ENCODE data around the gene FAM107A.
A peak's percentile ranks its signal among the peaks of the same experiment; 100 is the strongest.

The FAM107A gene

DNA sequence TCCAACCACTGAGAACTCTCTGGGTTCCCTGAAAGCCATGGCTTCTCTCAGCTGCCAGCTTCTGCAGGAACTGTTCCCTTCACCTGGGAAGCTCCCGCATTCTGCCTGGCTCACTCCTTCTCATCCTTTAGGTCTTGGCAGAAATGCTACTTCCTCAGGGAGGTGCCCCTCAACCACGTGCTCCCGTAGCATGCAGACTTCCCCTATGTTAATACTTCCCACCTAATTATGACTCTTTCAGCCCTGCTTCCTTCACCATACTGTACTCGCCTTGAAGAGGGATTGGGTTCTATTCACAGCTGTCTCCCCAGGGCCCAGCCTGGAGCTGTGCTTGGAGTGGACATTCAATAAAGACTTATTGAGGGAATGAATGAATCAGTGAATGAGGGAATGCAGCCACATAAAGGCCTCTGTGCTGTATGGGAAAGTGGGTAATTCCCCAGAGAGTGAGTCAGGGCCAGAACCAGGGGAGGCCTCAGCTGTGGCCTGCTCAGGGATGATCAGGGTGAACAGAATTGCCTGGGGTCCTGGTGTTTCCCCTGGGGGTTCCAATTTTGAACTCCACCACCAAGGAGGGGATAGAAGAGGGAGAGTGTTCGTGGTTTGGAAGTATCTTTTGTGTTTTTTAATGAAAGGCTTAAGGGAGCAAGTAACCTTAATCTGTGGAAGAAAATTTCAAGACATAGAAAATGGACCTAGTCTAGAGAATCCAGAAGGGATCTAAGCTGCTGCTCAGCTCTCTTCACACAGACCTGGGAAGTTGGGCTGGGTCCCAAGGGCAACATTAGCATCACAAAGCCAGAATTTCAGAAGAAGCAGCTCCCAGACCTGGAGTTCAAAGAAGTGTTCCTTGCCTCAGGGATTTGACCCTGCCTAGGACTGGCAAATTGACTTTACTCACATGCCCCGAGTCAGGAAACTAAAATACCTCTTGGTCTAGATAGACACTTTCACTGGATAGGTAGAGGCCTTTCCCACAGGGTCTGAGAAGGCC is 14.6 kb upstream of the FAM107A start:
- no peak for DNase-seq

DNA sequence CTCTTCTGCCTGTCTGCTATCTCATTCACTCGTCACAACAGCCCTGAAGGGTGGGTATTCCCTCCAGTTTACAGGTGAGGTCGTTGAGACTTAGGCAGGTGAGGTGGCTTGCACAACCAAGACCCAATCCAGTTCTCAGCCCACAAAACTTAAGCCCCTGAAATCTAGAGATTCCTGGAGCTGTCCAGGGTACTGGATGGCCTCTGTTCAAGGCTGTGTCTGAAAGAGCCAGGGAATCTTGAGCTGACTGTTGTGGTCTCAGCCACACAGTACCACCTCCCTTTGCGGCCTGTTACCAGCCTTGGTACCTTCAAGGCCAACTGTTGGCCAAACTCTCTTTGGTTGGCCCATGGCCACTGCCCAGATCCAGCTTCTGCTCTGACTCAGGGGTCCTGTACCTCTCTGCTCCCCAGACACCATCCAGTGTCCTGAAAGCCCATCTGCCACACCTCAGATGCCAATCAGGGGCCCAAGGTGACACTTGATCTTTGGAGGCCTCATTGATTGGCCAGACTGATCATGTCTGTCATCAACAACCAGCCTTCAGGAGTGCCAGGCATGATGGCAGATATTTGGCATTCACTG is 10.9 kb upstream of the FAM107A start:
- DNase-seq = no peak

GRCh38 chr3:58586776-58587192 is 9.6 kb upstream of the FAM107A start:
- no peak for DNase-seq

GRCh38 chr3:58585994-58586393 is 8.8 kb upstream of the FAM107A start:
- no peak for DNase-seq

DNA sequence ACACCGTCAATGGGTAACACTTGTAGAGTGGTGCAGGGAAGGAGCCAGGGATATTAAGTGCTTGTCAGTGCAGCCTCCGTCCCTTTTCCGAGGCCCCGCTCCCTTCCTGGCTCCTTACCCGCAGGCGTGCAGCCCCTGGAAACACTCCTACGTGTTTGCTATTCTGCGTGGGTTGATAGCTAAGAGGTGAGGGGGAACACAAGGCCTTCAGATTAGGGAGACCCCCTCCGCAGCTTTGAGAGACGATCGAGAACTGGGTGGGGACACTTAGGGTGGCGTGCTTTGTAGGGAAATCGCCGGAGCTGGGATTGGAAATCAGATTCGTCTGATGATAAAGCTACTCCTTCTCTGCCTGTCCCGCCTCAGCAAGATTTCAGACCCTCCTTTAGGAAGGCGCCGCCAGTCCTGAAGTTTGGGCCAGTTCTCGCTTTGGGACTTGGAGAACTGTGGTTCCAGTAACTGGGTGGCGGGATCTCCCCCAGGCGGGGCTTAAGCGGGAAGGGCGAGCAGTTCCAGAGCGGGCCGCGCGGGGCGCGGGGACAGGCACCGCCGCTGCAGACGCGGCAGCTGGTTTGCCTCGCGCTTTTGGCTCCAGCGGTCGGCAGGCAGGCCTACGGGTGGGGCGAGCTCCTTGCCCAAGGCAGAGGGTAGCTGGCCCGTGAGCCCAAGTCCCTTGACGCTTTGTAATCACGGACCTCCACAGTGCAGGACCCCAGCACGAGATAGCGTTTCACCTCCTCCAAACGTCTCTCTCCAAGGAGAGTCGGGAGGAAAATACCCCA is 8.0 kb upstream of the FAM107A start:
- DNase-seq = peak; percentile 83

DNA sequence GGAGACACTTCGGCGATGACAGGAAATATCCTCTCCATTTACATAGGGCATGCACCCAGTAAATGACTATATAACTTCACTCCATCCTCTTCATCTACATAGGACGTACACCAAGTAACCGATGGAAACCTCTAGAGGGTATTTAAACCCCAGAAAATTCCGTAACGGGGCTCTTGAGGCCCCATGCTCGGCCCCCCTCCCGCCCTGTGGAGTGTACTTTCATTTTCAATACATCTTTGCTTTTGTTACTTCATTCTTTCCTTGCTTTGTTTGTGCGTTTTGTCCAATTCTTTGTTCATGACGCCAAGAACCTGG is 7.5 kb upstream of the FAM107A start:
- no peak for DNase-seq

DNA sequence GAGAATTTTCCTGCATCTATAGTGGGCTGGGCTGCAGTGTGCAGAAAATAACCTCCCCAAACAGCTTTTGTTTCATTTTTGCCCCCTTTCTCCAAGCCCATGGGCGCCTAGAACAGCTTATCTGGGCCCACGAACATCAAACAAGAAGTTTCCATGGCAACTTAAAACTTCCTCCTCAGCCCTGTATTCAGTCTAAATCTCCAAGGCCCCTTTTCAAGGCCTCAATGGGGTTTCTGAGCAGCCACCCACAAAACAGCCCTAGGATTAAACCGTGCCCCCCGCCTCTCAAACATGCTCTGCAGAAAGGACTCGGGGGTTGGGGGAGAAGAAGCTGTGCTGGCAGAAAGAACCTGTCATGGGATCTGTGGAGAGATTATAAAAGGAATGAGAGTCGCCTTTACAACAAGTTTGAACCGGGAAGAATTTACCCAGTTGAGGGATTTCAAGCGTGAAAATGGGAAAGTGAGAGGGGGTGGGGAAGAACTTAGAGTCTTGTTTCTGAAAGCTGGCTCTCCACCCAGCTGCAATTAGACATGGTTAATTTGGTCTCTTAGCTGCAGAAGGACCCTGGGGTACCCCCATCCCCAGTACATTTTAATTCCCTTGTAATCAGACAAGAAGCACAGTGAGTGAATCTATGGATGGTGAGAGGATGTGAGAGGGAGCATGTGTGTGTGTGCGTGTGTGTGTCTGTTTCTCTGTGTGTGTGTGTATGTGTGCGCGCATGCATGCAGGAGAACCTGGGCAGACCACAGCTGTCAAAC is 4.3 kb upstream of the FAM107A start:
- no peak for DNase-seq

DNA sequence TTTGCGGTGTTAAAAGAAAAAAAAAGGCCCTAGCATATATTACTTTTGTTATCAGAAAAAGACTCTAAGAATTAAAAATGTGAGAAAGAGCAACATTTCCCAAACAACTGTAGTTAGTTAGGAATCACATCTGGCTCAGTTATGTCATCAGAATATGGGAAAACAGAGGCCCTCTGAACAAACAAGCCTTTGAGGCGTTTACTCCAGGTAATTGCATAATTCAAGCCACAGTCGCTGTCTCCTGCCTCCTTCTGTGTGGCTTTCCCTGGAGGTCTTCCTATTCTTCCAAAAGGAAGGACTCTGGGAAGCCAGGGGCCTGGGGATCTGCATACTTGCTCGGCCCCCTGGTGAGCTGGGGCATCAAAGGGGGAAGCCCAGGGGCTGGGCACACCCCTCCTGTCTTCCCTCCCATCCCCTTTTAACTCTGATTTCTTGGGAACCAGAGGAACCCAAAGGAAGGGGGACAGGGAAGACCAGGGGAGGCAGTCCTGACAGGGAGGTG is 3.7 kb upstream of the FAM107A start:
- DNase-seq = no peak

- no peak for DNase-seq
These were observed 1.7 kb upstream of the FAM107A start for GRCh38 chr3:58578873-58579272.

- DNase-seq = no peak
These were observed 475 bp downstream of the FAM107A start for GRCh38 chr3:58576716-58577115.

DNA sequence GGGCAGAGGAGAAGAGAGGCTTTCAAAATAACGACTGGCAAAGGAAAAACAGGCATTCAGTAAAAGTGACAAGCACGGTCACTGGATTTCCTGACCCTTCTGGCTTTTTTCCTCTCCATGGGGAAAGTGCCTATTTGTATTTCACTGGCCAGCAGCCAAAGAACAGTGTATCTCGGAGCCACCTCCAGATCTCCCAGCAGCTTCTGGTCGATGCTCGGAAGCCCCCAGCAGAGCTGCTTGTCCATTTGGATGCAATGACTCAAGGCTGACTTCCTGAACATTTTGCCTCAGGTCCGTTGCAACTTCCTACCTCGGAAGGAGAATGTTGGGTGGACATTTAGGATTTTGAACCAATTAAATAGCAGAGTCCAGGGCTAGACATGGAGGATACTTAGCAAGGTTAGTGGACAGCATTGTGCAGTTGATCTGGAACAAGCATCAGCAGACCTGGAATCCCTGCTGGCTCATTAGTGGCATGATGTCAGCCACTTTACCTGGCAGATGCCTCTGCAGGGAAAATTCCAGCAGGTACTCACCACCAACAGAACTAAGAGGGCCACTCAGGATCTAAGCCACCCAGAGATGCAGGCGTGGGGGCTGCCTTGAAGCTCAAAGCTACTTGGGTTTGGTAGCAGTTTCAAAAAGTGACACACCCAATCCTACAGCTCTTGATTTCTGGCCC is 1.1 kb downstream of the FAM107A start:
- no peak for DNase-seq

- DNase-seq = no peak
These were observed 2.5 kb downstream of the FAM107A start for GRCh38 chr3:58574682-58575081.

- no peak for DNase-seq
These were observed 3.1 kb downstream of the FAM107A start for GRCh38 chr3:58574106-58574505.

- no peak for DNase-seq
These were observed 3.6 kb downstream of the FAM107A start for GRCh38 chr3:58573640-58574039.

DNA sequence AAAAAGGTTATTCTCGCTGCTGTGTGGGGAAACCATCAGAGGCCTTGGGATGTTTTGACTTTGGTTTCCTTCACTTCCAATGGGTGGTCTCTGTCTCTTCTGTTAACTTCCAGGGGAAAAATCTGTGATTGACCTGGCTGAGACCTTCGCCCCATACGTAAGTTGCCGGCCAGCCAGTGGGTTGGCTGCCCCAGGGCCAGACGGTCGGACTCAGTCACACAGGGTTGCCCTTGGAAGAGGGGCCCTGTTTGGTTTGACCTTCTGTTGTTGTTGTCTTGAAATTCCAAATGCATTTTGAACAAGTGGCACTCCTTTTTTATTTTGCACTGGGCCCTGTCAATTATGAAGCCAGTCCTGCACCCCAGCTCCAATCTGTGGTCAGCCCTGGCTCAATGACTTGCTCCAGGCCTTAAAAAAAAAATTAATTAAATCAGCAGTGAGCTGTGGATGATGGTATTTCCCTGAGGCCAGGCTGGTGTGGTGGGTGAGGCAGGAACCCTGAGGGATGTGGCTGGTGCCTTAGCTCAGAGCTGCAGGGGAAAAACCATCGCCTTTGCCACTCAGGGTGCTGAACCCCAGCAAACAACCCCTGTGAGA is 4.5 kb downstream of the FAM107A start:
- no peak for DNase-seq

GRCh38 chr3:58572013-58572633 is 5.1 kb downstream of the FAM107A start:
- DNase-seq = no peak

DNA sequence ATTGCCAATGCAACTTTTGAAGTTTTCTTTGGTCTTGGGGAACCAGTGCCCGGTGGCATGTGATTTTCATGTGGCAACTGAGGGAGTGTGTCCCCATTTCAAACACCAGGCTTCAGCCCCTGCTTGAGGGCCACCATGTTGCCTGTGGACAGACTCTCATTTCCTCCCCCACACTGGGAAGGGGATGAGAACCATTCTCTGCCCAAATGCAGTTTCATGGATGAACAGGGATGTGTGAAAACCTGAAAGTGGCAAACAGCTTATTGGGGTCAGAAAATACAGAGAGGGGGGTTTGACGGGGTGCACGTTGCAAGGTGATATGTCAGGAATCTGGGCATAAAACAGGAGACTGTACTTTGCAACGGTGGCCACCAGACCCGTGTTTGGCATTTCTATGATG is 6.3 kb downstream of the FAM107A start:
- no peak for DNase-seq

DNA sequence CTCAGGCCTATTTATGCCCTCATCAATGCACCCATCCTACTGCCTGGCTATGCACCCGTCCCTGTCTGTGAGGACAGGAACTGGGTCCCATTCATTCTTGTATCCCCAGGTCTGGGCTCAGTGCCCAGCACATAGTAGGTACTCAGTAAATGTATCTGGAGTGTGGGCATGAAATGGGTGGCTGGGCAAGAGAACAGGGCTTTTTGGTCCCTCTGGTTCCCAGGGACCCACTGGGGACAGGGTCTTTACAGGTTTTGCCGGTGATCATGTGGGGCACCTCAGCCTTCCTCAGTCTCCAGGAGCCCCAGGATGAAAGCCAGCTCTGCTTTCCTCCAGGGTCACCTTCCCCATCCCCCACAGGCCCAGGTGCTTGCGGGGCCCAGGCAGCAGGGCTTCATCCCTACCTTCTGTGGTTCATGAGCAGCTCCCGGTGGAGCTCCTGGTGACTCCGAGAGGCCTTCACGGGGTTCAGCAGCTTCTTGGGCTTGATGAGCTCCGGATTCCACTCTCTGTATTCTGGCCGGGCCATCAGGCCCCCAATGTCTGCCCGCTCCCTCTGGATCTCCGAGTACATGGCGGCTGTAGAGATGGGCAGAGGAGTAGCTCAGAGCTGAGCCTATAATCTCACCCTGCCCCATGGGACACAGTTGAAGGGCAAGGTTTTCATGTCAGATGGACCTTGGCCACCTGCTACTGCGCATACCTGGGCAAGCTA is 7.7 kb downstream of the FAM107A start:
- peak; percentile 43 for DNase-seq

DNA sequence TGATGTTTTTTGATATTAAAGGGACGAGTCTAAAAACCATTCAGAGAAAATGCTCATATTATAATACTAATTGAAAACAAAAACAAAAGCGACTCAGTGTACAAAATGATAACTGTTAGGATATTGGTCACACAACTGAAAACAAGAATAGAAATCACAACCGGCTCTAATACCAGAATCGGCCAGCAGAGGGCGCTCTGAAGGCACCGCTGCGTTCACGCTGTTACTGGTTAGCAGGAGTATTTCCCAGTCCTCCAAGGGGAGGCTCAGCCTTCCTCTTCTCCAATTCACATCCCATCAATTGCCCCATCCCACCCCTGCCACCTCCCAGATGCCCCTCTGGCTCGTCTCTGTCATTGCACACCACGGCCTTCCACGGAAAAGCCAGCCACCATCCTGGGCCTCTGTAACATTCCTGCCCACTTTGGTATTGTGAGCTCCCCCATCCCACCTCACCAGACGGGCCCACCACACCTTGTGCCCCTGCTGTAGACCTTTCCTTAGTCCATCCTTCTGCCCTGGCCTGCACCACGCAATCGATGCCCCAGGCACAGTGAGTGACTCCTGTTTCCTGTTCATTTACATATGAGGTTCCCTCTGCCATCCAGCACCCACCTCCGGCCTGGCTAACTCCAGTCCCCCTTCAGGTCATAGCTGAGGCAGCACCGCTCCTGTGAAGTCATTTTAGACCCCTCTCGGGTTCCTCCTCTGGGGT is 8.5 kb downstream of the FAM107A start:
- DNase-seq = peak; percentile 98

GRCh38 chr3:58567251-58567515 is 10.0 kb downstream of the FAM107A start:
- DNase-seq = peak; percentile 47

Measured in activated CD8-positive, alpha-beta memory T cell treated with anti-CD3 and anti-CD28 coated beads, Interleukin-2, amount 50 U/mL, for 48 hours (primary cell).